GM12878 (cell line): ENCODE measurements around the gene IRF9. TPM values are rescaled to one million over a fixed set of nuclear protein-coding genes. Genes with fewer than 3 reads are reported as not detected.

ENCODE experiments used
- ASH2L ChIP-seq: fragments of 300-600, 200-600 bp; sonication (generic); IDR thresholded peaks from 2 replicates; pipeline ENCODE4 v1.6.1; 2017; ENCODE audit warnings: low read depth, mild to moderate bottlenecking, borderline replicate concordance
- CEBPB ChIP-seq, 2 experiments: fragments of 150-350 bp in 1 of 2; IDR thresholded peaks; 2 replicates each; pipeline ENCODE4 v1.6.1; 2012 to 2014; ENCODE audit warnings: low read depth in 2 of 2, low read length in 2 of 2, borderline replicate concordance in 1 of 2, inconsistent platforms in 1 of 2
- CHD4 ChIP-seq: fragments of 200-600 bp; sonication (generic); IDR thresholded peaks from 2 replicates; pipeline ENCODE4 v1.6.1; 2016; ENCODE audit warnings: mild to moderate bottlenecking
- EP300 ChIP-seq, 2 experiments: fragments of 150-350 bp in 1 of 2; IDR thresholded peaks; 2 replicates each; pipeline ENCODE4 v1.6.1; 2011 to 2012; ENCODE audit warnings: low read depth in 2 of 2, low read length in 2 of 2, borderline replicate concordance in 1 of 2, improper control_type of control experiment in 1 of 2, inconsistent platforms in 1 of 2; ENCODE audit not compliant: control insufficient read depth in 1 of 2
- GATAD2B ChIP-seq: fragments of 450-650 bp; conservative IDR thresholded peaks from 2 replicates; pipeline ENCODE4 v1.6.1; 2017; ENCODE audit warnings: low read depth, mild to moderate bottlenecking, moderate library complexity
- JUND ChIP-seq: IDR thresholded peaks from 2 replicates; pipeline ENCODE4 v1.6.1; 2012; ENCODE audit warnings: low read depth, mild to moderate bottlenecking, low read length, improper control_type of control experiment, moderate library complexity
- MTA3 ChIP-seq: IDR thresholded peaks from 2 replicates; pipeline ENCODE4 v1.6.1; 2012; ENCODE audit warnings: low read length, inconsistent platforms, borderline replicate concordance
- NR2C2 ChIP-seq: IDR thresholded peaks from 2 replicates; pipeline ENCODE4 v1.6.1; 2011; ENCODE audit warnings: borderline replicate concordance, low read depth; ENCODE audit not compliant: control insufficient read depth, insufficient read length
- RELA ChIP-seq: fragments of 450-650 bp; IDR thresholded peaks from 2 replicates; pipeline ENCODE4 v1.8.0; 2014; ENCODE audit warnings: borderline replicate concordance; ENCODE audit not compliant: partially characterized antibody
- SIX5 ChIP-seq: IDR thresholded peaks from 2 replicates; pipeline ENCODE4 v1.6.1; 2011; ENCODE audit warnings: mild to moderate bottlenecking, low read depth, low read length, moderate library complexity; ENCODE audit not compliant: severe bottlenecking
- SRF ChIP-seq, 2 experiments: IDR thresholded peaks; 2 replicates each; pipeline ENCODE4 v1.6.1; 2011; ENCODE audit warnings: low read depth in 2 of 2, low read length in 2 of 2, mild to moderate bottlenecking in 1 of 2, moderate library complexity in 1 of 2
- YBX1 ChIP-seq: fragments of 450-650 bp; IDR thresholded peaks from 2 replicates; pipeline ENCODE4 v1.6.1; 2016; ENCODE audit warnings: antibody characterized with exemption
- ZBTB40 ChIP-seq: fragments of 450-650 bp; IDR thresholded peaks from 2 replicates; pipeline ENCODE4 v1.6.1; 2016; ENCODE audit warnings: mild to moderate bottlenecking, moderate library complexity, borderline replicate concordance
- ZNF622 ChIP-seq: fragments of 450-650 bp; IDR thresholded peaks from 2 replicates; pipeline ENCODE4 v1.6.1; 2017; ENCODE audit warnings: mild to moderate bottlenecking, inconsistent platforms
- ZNF687 ChIP-seq: fragments of 450-650 bp; IDR thresholded peaks from 2 replicates; pipeline ENCODE4 v1.6.1; 2017; ENCODE audit warnings: mild to moderate bottlenecking, moderate library complexity
- polyA plus RNA-seq, 11 experiments: library from polyadenylated mRNA; depleted of rRNA in 4 of 11; unstranded in 6 of 11; stranded (reverse) in 5 of 11; fragments of >200 nt; fragmentation: Nextera tagmentation in 4 of 11; fragmentation: Illumina TruSeq in 1 of 11; extraction: Ambion mirVana in 4 of 11; extraction: Trizol in 1 of 11; gene quantifications; 1 replicate in 1 of 11; 2 replicates in 10 of 11; pipeline versions ENCODE4 v1.2.1 to v1.2.3, GENCODE V29; 2011 to 2016; ENCODE audit warnings: inconsistent platforms in 2 of 11, missing spikeins in 2 of 11, low read depth in 1 of 11
- total RNA-seq, 4 experiments: library from RNA; depleted of rRNA in 3 of 4; stranded (reverse); fragments of >200 nt in 3 of 4; fragmentation: Illumina TruSeq in 1 of 4; extraction: Trizol in 1 of 4; gene quantifications; 2 replicates each; pipeline versions ENCODE4 v1.2.1 to v1.2.3, GENCODE V29; 2013 to 2021
- TF ChIP-seq, protein P1 (sequence below): IDR thresholded peaks from 2 replicates; pipeline ENCODE4 v1.6.1; 2011; ENCODE audit warnings: low read depth, low read length, improper control_type of control experiment, borderline replicate concordance
- TF ChIP-seq, protein P2 (sequence below): IDR thresholded peaks from 2 replicates; pipeline ENCODE4 v1.6.1; 2011; ENCODE audit warnings: borderline replicate concordance, low read depth, mild to moderate bottlenecking, moderate library complexity, low read length; ENCODE audit not compliant: insufficient read depth, poor library complexity, severe bottlenecking

IRF9 gene
- total and polyA plus RNA-seq, 10 of the 15 experiments (the other 5 are each of a cell fraction or from before 2014, with no cell fraction given): 47.6 to 234 (median 148) TPM

DNA sequence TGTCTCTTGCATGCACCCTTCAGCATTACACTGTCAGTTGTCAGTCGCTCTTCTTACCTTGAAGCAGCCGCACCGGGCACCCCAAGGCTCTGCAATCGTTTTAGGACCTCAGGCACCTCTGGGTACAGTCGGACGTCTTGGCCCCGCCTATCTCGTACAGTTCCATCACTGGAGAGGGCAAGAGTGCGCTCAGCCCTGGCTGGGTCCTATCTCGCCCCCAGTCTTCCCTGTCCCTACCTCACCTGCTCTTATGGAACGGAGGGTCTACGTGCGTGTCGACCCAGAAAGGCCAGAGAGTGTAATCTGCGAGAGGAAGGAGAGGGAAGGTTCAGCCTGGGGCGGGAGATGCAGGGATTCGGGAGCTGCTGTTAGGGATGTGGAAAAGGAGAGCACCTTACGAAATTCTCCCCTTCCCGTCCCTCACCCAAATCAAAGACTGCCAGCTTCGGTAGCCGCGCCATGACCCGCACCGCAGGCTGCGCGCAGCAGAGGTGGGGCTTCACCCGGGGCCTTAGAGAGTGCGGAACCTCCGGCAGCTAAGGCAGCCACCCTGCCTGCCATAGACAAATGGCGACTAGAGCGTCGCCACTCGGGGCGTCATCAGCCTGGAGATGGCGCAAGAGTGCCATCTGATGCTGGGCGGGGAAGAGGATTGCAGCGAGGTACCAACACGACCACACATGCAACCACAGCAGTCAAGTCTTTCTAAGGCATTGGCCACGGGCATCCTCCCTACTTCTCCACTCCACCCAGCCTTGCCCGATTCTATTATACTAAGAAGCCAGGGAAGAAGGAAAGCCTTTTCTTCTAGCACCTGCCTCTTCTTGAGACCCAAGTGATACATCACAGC, 54.7 kb downstream of the IRF9 start, which contains the start of gene MDP1 (continued):
- peak; percentile 70; the same call in 1 of the 2 replicates for TF ChIP-seq MTA3
- TF ChIP-seq YBX1: no peak
- no peak for TF ChIP-seq ZNF622
- peak in 1 of 2 experiments; percentile 56; a peak in 1 of 4 replicates for TF ChIP-seq SRF (IDR thresholded peaks at IDR 0.05; ENCODE audit: low read depth in 2 of 2, low read length in 2 of 2)
- TF ChIP-seq CHD4: no peak
- peak; percentile 2; the same call in 1 of the 2 replicates for TF ChIP-seq ZBTB40
- TF ChIP-seq, protein P1, sequence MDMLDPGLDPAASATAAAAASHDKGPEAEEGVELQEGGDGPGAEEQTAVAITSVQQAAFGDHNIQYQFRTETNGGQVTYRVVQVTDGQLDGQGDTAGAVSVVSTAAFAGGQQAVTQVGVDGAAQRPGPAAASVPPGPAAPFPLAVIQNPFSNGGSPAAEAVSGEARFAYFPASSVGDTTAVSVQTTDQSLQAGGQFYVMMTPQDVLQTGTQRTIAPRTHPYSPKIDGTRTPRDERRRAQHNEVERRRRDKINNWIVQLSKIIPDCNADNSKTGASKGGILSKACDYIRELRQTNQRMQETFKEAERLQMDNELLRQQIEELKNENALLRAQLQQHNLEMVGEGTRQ: no peak
- TF ChIP-seq, protein P2, sequence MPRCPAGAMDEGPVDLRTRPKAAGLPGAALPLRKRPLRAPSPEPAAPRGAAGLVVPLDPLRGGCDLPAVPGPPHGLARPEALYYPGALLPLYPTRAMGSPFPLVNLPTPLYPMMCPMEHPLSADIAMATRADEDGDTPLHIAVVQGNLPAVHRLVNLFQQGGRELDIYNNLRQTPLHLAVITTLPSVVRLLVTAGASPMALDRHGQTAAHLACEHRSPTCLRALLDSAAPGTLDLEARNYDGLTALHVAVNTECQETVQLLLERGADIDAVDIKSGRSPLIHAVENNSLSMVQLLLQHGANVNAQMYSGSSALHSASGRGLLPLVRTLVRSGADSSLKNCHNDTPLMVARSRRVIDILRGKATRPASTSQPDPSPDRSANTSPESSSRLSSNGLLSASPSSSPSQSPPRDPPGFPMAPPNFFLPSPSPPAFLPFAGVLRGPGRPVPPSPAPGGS: peak; percentile 44
- peak; percentile 31; the same call in 1 of the 2 replicates for TF ChIP-seq JUND
- peak; percentile 69; the same call in 1 of the 2 replicates for TF ChIP-seq GATAD2B
- TF ChIP-seq SIX5: peak; percentile 34
- TF ChIP-seq EP300 (IDR thresholded peaks at IDR 0.05; ENCODE audit: borderline replicate concordance in 1 of 2, control insufficient read depth in 1 of 2, low read depth in 2 of 2, low read length in 2 of 2): 0 out of 4 replicates have a peak, but pooled peaks have one; percentile 8 to 31
- peak in 1 of 2 experiments; percentile 89; a peak in 1 of 4 replicates for TF ChIP-seq CEBPB (IDR thresholded peaks at IDR 0.05; ENCODE audit: borderline replicate concordance in 1 of 2, low read depth in 2 of 2, low read length in 2 of 2)
- TF ChIP-seq RELA: peak; percentile 87
- no peak for TF ChIP-seq NR2C2
- no peak for TF ChIP-seq ASH2L
- no peak for TF ChIP-seq ZNF687
